ENCODE results near the gene STK32A.

Gene STK32A

GRCh38 chr5:147404706-147405105, 169.9 kb downstream of the STK32A start:
- peak overlapping the region; percentile 5 to 55 for H3K9ac ChIP-seq (ENCODE audit: low read length in 2 of 2)
- H3K27me3 ChIP-seq (ENCODE audit: control insufficient read depth in 1 of 2, insufficient read depth in 2 of 2, low read length in 2 of 2): no peaks in the 10 kb centered on the region
- H3K4me3 ChIP-seq (ENCODE audit: low read length in 2 of 2): peak overlapping the region; percentile 1 to 22
- peaks cover 58% of the 10 kb centered on the region for H3K4me1 ChIP-seq (ENCODE audit: control insufficient read depth, insufficient read depth, low read length)
- peak overlapping the region; percentile 90 for H3K27ac ChIP-seq (ENCODE audit: low read length)
- H3K9me3 ChIP-seq (ENCODE audit: control insufficient read depth in 2 of 2, low read length in 2 of 2): no peaks in the 10 kb centered on the region
- H3K36me3 ChIP-seq (ENCODE audit: control insufficient read depth in 2 of 2, insufficient read depth in 2 of 2, low read length in 2 of 2): peaks cover 44 to 73% of the 10 kb centered on the region in 2 donors

DNA sequence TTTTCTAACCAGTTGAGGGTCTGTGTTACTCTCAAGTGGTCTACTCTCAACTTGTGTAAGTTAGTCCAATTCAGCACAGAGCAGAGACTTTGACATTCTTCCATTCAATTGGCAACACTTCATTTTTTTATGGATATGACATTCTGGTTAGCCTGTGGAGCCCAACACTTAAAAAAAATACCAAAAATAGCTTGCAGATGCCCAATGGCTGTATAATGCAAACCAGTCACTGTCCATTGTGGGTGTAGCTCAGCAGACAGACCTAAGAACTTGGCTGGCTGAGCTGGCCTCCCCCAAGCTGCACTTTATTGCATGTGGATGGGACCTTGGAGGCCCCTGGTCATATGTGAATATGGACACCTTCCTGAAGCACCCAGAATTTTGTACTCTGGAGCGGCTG, 171.8 kb downstream of the STK32A start:
- Histone ChIP-seq H3K4me1 (ENCODE audit: control insufficient read depth, insufficient read depth, low read length) (peaks cover 72% of the 10 kb centered on the region), H3K36me3 (ENCODE audit: control insufficient read depth in 2 of 2, insufficient read depth in 2 of 2, low read length in 2 of 2) (peaks cover 28 to 63% of the 10 kb centered on the region in 2 donors), H3K9me3 (ENCODE audit: control insufficient read depth in 2 of 2, low read length in 2 of 2) (no peaks in the 10 kb centered on the region), H3K27me3 (ENCODE audit: control insufficient read depth in 1 of 2, insufficient read depth in 2 of 2, low read length in 2 of 2) (no peaks in the 10 kb centered on the region), H3K4me3 (ENCODE audit: low read length in 2 of 2) (peak overlapping the region in 1 of 2 donors; percentile 5), H3K27ac (ENCODE audit: low read length) (peak overlapping the region; percentile 90), H3K9ac (ENCODE audit: low read length in 2 of 2) (peak overlapping the region in 1 of 2 donors; percentile 42)

GRCh38 chr5:147407094-147407681, 172.4 kb downstream of the STK32A start:
- H3K27ac ChIP-seq (ENCODE audit: low read length): peak overlapping the region; percentile 90
- H3K27me3 ChIP-seq (ENCODE audit: control insufficient read depth in 1 of 2, insufficient read depth in 2 of 2, low read length in 2 of 2): no peaks in the 10 kb centered on the region
- peak overlapping the region; percentile 36 to 42 for H3K9ac ChIP-seq (ENCODE audit: low read length in 2 of 2)
- H3K4me3 ChIP-seq (ENCODE audit: low read length in 2 of 2): peak overlapping the region in 1 of 2 donors; percentile 5
- H3K9me3 ChIP-seq (ENCODE audit: control insufficient read depth in 2 of 2, low read length in 2 of 2): no peaks in the 10 kb centered on the region
- H3K4me1 ChIP-seq (ENCODE audit: control insufficient read depth, insufficient read depth, low read length): peaks cover 76% of the 10 kb centered on the region
- H3K36me3 ChIP-seq (ENCODE audit: control insufficient read depth in 2 of 2, insufficient read depth in 2 of 2, low read length in 2 of 2): peaks cover 27 to 61% of the 10 kb centered on the region in 2 donors

DNA sequence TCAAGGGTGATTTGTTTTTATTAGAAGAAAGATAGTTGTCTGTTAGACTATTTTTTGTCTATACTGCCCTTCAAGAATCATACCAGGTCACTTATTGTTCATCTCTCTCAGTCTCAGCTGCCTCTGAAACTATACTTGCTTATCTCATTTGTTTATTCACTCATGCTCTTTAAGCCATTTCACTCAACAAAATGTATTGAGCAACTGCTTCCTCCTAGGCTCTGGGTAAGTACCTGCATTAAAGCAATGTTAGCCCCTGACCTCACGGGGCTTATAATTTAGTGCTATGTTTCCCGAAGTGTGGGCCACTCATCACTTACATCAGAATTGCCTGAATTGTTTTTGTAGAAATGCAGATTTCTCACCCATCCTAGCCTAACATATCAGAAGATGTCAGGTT, 174.2 kb downstream of the STK32A start:
- Histone ChIP-seq H3K27me3 (ENCODE audit: control insufficient read depth in 1 of 2, insufficient read depth in 2 of 2, low read length in 2 of 2) (no peaks in the 10 kb centered on the region), H3K9ac (ENCODE audit: low read length in 2 of 2) (no peak overlapping the region), H3K9me3 (ENCODE audit: control insufficient read depth in 2 of 2, low read length in 2 of 2) (no peaks in the 10 kb centered on the region), H3K27ac (ENCODE audit: low read length) (peak overlapping the region; percentile 90), H3K4me3 (ENCODE audit: low read length in 2 of 2) (no peak overlapping the region), H3K36me3 (ENCODE audit: control insufficient read depth in 2 of 2, insufficient read depth in 2 of 2, low read length in 2 of 2) (peaks cover 35 to 70% of the 10 kb centered on the region in 2 donors), H3K4me1 (ENCODE audit: control insufficient read depth, insufficient read depth, low read length) (peaks cover 84% of the 10 kb centered on the region)

DNA sequence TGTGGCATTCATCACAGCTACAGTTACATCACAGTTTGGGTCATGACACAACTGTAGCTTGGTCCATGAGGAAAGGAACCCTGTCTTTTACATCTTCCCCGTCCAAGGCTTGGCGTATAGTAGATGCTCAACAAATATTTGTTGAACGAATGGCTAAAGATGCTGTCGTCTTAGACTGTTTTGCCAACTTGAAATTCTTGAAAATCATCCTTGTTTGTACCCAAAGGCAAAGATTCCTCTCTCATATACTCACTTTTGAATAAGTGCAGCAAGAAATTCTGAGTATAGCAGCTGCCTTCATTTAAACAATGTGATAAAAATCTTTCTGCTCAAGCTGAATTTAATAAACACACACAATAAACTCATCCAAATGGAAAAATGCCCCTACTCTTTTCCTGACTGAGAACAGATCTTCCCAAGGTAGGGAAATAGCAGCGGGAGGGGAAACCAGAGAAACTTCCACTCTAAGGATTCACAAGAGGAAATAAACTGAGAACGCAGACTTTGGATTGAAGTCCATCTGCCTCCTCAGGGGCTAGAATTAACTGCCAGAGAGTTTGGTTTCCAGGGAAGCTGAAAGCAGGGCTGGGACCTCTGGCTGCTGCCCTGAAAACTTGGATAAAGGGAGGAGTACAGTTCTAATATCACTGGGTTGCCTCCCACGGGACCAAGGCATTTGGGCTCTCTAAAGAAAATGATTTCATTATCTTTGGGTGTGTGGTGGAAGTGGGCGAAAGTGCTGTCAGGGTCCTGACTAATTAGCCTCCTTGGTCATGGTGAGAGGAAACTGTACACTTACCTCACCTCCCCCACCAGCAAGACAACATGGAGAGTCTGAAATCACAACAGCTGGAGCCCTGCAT, 175.9 kb downstream of the STK32A start:
- H3K9me3 ChIP-seq (ENCODE audit: control insufficient read depth in 2 of 2, low read length in 2 of 2): no peaks in the 10 kb centered on the region
- H3K4me1 ChIP-seq (ENCODE audit: control insufficient read depth, insufficient read depth, low read length): peaks cover 75% of the 10 kb centered on the region
- H3K27ac ChIP-seq (ENCODE audit: low read length): peak overlapping the region; percentile 86
- peak overlapping the region; percentile 30 to 56 for H3K9ac ChIP-seq (ENCODE audit: low read length in 2 of 2)
- H3K27me3 ChIP-seq (ENCODE audit: control insufficient read depth in 1 of 2, insufficient read depth in 2 of 2, low read length in 2 of 2): no peaks in the 10 kb centered on the region
- H3K36me3 ChIP-seq (ENCODE audit: control insufficient read depth in 2 of 2, insufficient read depth in 2 of 2, low read length in 2 of 2): peaks cover 37 to 75% of the 10 kb centered on the region in 2 donors
- H3K4me3 ChIP-seq (ENCODE audit: low read length in 2 of 2): no peak overlapping the region

- Histone ChIP-seq H3K9ac (ENCODE audit: low read length in 2 of 2) (peak overlapping the region; percentile 7 to 56), H3K4me1 (ENCODE audit: control insufficient read depth, insufficient read depth, low read length) (peaks cover 71% of the 10 kb centered on the region), H3K9me3 (ENCODE audit: control insufficient read depth in 2 of 2, low read length in 2 of 2) (no peaks in the 10 kb centered on the region), H3K36me3 (ENCODE audit: control insufficient read depth in 2 of 2, insufficient read depth in 2 of 2, low read length in 2 of 2) (peaks cover 34 to 68% of the 10 kb centered on the region in 2 donors), H3K4me3 (ENCODE audit: low read length in 2 of 2) (no peak overlapping the region), H3K27ac (ENCODE audit: low read length) (peak overlapping the region; percentile 86), H3K27me3 (ENCODE audit: control insufficient read depth in 1 of 2, insufficient read depth in 2 of 2, low read length in 2 of 2) (no peaks in the 10 kb centered on the region)
These were observed 176.8 kb downstream of the STK32A start for GRCh38 chr5:147411359-147412319.

DNA sequence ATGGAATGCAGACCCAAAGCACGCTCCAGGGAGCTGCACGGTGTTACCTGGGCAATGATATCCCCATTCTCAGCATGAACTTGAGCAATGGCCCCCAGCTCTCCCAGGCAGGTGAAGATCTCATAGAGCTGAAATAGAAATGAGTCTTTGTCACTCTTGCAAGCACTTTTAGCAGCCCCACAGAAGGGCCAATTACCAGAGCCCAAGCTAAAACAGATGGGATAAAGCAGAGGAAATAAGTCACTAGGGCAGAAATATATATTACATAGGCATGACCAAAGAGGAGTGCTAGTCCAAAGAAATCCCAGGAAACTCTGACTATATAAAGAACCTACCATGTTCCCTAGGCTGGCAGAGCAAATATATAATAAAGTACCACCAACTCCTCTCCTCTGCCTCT, 177.7 kb downstream of the STK32A start:
- H3K9ac ChIP-seq (ENCODE audit: low read length in 2 of 2): peak overlapping the region in 1 of 2 donors; percentile 56
- peaks cover 71% of the 10 kb centered on the region for H3K4me1 ChIP-seq (ENCODE audit: control insufficient read depth, insufficient read depth, low read length)
- peak overlapping the region; percentile 86 for H3K27ac ChIP-seq (ENCODE audit: low read length)
- H3K36me3 ChIP-seq (ENCODE audit: control insufficient read depth in 2 of 2, insufficient read depth in 2 of 2, low read length in 2 of 2): peaks cover 34 to 63% of the 10 kb centered on the region in 2 donors
- H3K4me3 ChIP-seq (ENCODE audit: low read length in 2 of 2): no peak overlapping the region
- H3K27me3 ChIP-seq (ENCODE audit: control insufficient read depth in 1 of 2, insufficient read depth in 2 of 2, low read length in 2 of 2): no peaks in the 10 kb centered on the region
- no peaks in the 10 kb centered on the region for H3K9me3 ChIP-seq (ENCODE audit: control insufficient read depth in 2 of 2, low read length in 2 of 2)

DNA sequence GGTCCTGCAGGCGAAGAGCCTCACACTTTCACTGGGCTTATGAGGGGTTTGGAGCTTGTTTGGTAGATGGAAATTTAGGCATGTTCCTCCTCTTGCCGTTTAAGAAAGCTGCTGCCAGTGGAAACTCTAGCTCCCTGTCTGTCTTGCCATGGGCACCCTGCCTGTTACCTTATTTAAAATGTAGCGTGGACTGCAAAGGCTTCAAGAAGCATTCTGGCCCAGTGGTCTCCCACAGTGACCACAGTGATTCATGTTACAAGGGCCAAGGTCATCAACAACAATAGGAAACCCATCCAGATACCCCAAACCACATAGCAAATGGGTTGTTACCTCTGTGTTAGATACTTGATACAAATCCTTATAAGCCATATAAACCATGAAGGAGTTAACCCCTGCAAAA, 178.4 kb downstream of the STK32A start:
- H3K4me1 ChIP-seq (ENCODE audit: control insufficient read depth, insufficient read depth, low read length): peaks cover 71% of the 10 kb centered on the region
- peak overlapping the region; percentile 86 for H3K27ac ChIP-seq (ENCODE audit: low read length)
- no peaks in the 10 kb centered on the region for H3K27me3 ChIP-seq (ENCODE audit: control insufficient read depth in 1 of 2, insufficient read depth in 2 of 2, low read length in 2 of 2)
- peak overlapping the region in 1 of 2 donors; percentile 8 for H3K9ac ChIP-seq (ENCODE audit: low read length in 2 of 2)
- H3K36me3 ChIP-seq (ENCODE audit: control insufficient read depth in 2 of 2, insufficient read depth in 2 of 2, low read length in 2 of 2): peaks cover 28 to 62% of the 10 kb centered on the region in 2 donors
- H3K4me3 ChIP-seq (ENCODE audit: low read length in 2 of 2): no peak overlapping the region
- H3K9me3 ChIP-seq (ENCODE audit: control insufficient read depth in 2 of 2, low read length in 2 of 2): no peaks in the 10 kb centered on the region

- no peaks in the 10 kb centered on the region for H3K9me3 ChIP-seq (ENCODE audit: control insufficient read depth in 2 of 2, low read length in 2 of 2)
- peaks cover 67% of the 10 kb centered on the region for H3K4me1 ChIP-seq (ENCODE audit: control insufficient read depth, insufficient read depth, low read length)
- H3K9ac ChIP-seq (ENCODE audit: low read length in 2 of 2): peak overlapping the region in 1 of 2 donors; percentile 25
- H3K36me3 ChIP-seq (ENCODE audit: control insufficient read depth in 2 of 2, insufficient read depth in 2 of 2, low read length in 2 of 2): peaks cover 30 to 59% of the 10 kb centered on the region in 2 donors
- peak overlapping the region; percentile 53 for H3K27ac ChIP-seq (ENCODE audit: low read length)
- no peaks in the 10 kb centered on the region for H3K27me3 ChIP-seq (ENCODE audit: control insufficient read depth in 1 of 2, insufficient read depth in 2 of 2, low read length in 2 of 2)
- H3K4me3 ChIP-seq (ENCODE audit: low read length in 2 of 2): no peak overlapping the region
These were observed 180.8 kb downstream of the STK32A start for GRCh38 chr5:147415651-147416050.

DNA sequence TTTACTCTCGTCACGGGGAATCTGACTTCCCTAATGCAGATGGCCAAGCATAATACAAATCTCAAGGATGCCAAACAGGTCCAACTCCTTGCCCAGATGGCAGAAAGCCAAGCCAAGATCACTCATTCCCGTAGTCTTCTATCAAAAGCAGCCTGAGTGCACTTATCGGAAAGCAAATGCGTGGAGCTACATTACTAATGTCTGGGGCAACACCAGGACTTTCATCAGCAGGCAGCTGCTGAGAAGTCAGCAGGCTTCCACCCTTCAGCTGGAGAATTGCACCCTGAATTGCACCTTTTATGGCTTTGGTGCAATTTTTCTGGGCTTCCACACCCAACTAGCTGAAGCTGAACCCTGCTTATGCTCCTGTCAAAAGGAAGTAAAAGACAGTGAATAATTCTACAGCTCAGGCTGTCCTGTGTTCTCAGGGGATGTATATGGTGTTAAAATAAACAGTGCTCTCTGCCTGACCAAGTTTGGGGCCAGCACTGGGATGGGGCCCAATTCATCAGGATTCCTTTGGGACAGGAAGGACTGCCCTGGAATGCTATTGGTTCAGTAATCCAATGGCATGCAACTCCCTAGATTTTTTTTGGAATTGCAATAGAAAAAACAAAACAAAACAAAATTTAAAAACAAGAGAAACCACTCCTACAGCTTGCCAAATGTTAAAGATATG, 182.4 kb downstream of the STK32A start:
- peak overlapping the region; percentile 79 for H3K27ac ChIP-seq (ENCODE audit: low read length)
- peaks cover 55% of the 10 kb centered on the region for H3K4me1 ChIP-seq (ENCODE audit: control insufficient read depth, insufficient read depth, low read length)
- H3K27me3 ChIP-seq (ENCODE audit: control insufficient read depth in 1 of 2, insufficient read depth in 2 of 2, low read length in 2 of 2): no peaks in the 10 kb centered on the region
- H3K9ac ChIP-seq (ENCODE audit: low read length in 2 of 2): peak overlapping the region; percentile 7 to 56
- no peaks in the 10 kb centered on the region for H3K9me3 ChIP-seq (ENCODE audit: control insufficient read depth in 2 of 2, low read length in 2 of 2)
- H3K36me3 ChIP-seq (ENCODE audit: control insufficient read depth in 2 of 2, insufficient read depth in 2 of 2, low read length in 2 of 2): peaks cover 30 to 50% of the 10 kb centered on the region in 2 donors
- peak overlapping the region in 1 of 2 donors; percentile 24 for H3K4me3 ChIP-seq (ENCODE audit: low read length in 2 of 2)

All from stomach smooth muscle (tissue), 2 donors.